GM20431 (cell line): ENCODE measurements around the gene INPP5J.

Experiments
- in situ Hi-C: fragments of 300-500 bp; cut with MseI, MboI; formaldehyde crosslinking; loops from one replicate; pipeline ENCODE4 v1.15.0; 2020; ENCODE audit warnings: low sequenced_read_pairs; ENCODE audit not compliant: unreplicated experiment

The INPP5J gene

GRCh38 chr22:31122196-31122531 is 602 bp upstream of the INPP5J start:
- in situ Hi-C loops = no loop called here

- in situ Hi-C loops = no loop called here
Measured at GRCh38 chr22:31123292-31123602, 481 bp downstream of the INPP5J start.

- in situ Hi-C loops = no loop called here
Measured at GRCh38 chr22:31124290-31124689, 1.5 kb downstream of the INPP5J start.

GRCh38 chr22:31124811-31125465 is 2.2 kb downstream of the INPP5J start:
- in situ Hi-C loops = no loop called here

- in situ Hi-C loops = no loop called here
Measured at GRCh38 chr22:31125521-31126117, 2.9 kb downstream of the INPP5J start.

- in situ Hi-C loops = no loop called here
Measured at GRCh38 chr22:31126128-31126868, 3.5 kb downstream of the INPP5J start.

GRCh38 chr22:31126869-31127175 is 4.1 kb downstream of the INPP5J start:
- in situ Hi-C loops = no loop called here

GRCh38 chr22:31127181-31127772 is 4.5 kb downstream of the INPP5J start:
- in situ Hi-C loops = no loop called here

- in situ Hi-C loops = no loop called here
Measured at GRCh38 chr22:31128156-31128555, 5.4 kb downstream of the INPP5J start.

GRCh38 chr22:31130873-31131272 is 8.1 kb downstream of the INPP5J start:
- in situ Hi-C loops = no loop called here

- in situ Hi-C loops = no loop called here
Measured at GRCh38 chr22:31133911-31134310, 11.1 kb downstream of the INPP5J start.

GRCh38 chr22:31134688-31135087 is 11.9 kb downstream of the INPP5J start:
- in situ Hi-C loops = no loop called here

GRCh38 chr22:31135706-31136105 is 12.9 kb downstream of the INPP5J start:
- in situ Hi-C loops = no loop called here

- in situ Hi-C loops = no loop called here
Measured at GRCh38 chr22:31136155-31136554, 13.4 kb downstream of the INPP5J start.

GRCh38 chr22:31136711-31137110 is 13.9 kb downstream of the INPP5J start:
- in situ Hi-C loops = no loop called here

GRCh38 chr22:31137721-31138120 is 15.0 kb downstream of the INPP5J start:
- in situ Hi-C loops = no loop called here

GRCh38 chr22:31138126-31138525 is 15.4 kb downstream of the INPP5J start:
- in situ Hi-C loops = no loop called here

- in situ Hi-C loops = no loop called here
Measured at GRCh38 chr22:31139066-31139465, 16.3 kb downstream of the INPP5J start.

- in situ Hi-C loops = no loop called here
Measured at GRCh38 chr22:31139866-31140716, 17.3 kb downstream of the INPP5J start, which contains the start of gene PLA2G3. PLA2G3 (minus strand) TSS chr22:31140508; CDS start chr22:31140354, 154 bp downstream.

GRCh38 chr22:31140746-31141145 is 18.0 kb downstream of the INPP5J start:
- in situ Hi-C loops = no loop called here
